Measurements from ENCODE around the gene FOXO3.
"Not testable (repeated sequence)": the region's sequence is repeated elsewhere in the genome, so short reads cannot be mapped to it uniquely, and the experiment has no call there.

FOXO3 gene

DNA sequence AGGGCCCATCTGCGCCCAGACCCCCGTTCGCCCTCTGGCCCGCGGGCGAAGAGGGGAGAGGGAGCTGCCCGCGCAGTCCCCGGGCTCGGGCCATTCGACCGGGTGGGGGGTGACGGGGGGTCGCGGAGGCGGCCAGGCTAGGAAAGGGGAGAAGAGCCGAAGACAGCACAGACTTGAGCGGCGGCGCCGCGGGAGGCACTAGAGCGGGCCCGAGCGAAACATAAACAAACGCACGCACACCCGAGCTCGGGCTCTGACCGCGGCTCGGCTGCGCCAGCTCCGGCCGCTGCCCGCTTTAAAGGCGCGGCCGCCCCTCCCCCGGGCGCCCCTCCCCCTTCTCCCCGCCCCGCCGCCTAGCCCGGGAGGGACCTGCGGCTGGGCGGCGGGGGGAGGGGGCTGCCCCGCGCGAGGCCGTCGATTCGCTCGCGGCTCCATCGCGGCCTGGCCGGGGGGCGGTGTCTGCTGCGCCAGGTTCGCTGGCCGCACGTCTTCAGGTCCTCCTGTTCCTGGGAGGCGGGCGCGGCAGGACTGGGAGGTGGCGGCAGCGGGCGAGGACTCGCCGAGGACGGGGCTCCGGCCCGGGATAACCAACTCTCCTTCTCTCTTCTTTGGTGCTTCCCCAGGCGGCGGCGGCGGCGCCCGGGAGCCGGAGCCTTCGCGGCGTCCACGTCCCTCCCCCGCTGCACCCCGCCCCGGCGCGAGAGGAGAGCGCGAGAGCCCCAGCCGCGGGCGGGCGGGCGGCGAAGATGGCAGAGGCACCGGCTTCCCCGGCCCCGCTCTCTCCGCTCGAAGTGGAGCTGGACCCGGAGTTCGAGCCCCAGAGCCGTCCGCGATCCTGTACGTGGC lies at the start of gene FOXO3:
Gene FOXO3, plus strand, starts transcription at position 455 of the 846 bp plus-strand sequence. Its CDS starts 292 bp downstream, at position 747.
- peak; percentile 72 for DNase-seq

DNA sequence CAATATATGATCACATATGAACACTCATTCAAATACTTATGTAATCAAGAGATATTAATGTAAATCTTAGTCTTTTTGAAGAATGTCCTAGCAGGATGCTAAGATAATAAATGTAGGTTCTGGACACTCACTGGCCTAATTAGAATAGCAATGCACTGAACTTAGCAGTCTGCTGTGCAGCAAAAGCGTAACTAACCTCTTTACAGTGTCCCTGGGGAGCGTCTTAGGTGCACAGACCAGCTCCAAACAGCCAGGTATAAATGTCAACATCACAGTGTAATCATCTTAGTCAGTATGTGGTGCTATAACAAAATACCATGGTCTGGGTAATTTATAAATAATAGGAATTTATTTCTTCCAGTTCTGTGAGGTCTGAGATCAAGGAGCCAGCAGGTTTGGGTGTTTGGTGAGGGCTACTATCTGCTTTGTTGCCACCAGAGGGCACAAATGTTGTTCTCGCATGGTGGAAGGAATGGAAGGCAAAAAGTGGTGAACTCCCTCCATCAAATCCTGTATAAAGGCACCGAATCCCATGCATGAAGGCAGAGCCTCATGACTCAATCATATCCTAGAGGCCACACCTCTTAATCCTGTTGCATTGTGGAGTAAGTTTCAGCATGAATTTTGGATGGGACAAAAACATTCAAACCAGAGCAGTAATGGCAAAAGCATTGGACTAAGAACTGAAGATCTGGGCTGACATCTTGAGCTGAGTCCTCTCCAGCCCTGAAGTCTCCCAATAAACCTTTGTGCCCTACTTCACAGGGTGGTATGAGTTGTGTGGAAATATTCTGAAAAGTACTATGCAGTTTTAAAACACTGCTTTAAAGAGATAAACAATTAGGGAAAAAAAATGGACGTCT lies 41.8 kb upstream of the FOXO3 start:
- no peak for DNase-seq

DNA sequence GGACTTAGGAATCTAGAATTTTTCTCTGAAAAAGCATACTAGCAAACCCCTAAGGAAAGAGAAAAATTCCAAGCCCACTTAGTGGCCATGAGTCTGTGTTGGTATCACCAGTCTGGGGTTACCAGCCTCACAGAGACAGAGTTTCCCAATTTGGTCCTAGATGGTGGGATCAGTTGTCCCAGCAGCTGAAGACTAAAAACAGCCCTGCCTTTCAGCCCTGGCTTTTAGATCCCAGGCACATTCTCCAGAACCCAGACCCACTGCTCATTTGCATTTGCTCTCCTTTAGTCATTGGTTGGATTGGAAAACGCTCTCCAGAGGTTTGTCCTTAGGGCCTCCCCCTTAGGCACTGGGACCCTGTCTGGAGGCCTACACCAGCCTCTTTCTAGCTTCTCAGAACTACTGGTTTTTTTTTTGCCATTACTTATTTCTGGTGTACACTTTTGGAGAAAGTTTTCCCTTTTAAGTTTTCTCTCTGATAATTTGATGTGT lies 39.1 kb upstream of the FOXO3 start:
- DNase-seq, result no peak

DNA sequence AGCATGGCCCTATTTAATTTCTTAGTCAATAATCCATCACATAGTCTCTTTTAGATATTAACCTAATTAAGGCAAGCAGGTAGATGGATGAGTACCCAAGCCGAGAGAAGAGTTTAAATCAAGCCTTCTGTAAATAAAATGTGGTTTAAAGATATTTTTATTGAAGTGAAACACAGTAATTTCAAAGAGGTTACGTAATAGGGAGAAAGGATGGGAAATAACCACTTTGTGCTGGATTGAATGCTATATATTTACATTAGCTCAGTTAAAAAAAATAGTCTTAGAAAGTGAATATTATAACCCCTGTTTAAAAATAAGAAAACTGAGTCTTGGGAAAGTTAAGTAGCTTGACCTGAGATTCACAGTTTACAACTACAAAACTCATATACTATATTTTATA lies 37.0 kb upstream of the FOXO3 start:
- no peak for DNase-seq

DNA sequence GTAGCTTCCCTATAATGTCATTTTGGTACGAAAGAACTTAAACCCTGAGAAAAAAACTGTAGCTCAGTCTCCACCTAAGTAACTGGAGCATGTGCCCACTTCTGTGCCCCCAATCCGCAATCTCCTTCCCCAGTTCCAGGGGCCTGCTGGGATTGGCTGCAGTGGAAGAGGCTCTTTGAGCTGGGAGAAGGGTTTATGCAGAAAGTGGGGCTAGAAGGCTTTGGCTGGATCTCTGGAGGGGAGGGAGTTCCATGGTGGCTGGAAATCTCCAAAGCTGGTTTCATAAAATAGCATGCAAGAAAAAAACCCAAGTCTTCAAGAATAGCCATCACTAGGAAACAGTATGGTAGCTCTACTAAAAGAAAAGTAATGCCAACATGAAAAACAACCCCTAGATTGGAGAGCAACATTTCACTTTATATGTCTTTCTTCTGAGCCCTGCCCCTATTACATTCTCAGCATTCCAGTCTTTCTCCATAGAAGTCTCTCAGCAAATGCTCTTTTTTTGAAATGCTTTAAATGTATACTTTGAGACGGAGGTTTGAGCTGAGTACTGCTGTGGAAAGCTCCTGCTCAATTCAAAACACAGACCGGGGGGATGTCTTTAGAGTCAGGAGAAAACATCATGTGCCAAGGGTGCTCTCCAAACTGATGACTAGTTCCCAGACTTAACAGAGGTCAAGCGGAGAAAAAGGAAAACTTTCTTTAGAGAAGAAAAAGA lies 36.0 kb upstream of the FOXO3 start:
- no peak for DNase-seq

DNA sequence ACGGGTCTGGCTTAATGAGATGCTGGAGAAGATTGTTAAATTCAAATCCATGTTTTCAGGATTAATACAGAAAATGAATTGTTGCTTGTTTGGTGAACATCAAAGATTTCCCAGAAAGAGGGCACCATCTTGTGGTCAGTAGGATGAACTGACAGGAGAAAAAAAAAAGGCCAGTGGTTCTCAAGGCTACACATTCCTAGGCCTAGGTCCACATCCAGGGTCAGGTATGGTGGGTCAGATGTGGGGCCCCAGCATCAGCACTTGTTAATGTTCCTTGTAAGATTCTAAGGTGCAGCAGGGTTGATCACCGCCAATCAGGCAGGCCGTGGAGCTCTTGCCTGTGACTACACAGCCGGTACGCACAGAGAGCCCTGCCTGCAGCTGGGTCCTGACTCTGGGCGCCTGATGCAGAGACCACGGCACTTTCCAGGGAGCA lies 34.0 kb upstream of the FOXO3 start:
- no peak for DNase-seq

DNA sequence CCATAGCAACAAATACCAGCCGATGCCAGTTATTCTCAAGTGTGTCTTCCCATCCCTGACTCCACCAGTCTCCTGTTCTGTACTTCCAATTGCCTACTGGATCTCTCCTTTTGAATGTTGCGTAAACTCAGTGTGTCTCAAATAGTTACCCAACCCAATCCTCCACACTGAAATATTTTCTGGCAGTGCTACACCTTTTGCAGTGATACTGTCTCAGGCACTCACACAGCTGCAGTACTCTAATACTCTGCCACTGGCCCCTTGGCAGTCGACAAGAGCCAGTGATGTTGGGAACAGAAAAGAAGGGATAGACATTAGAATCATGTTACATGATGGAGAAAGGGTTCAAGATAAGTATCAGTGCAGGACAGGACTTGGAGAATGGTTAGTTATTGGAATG lies 31.8 kb upstream of the FOXO3 start:
- no peak for DNase-seq

DNA sequence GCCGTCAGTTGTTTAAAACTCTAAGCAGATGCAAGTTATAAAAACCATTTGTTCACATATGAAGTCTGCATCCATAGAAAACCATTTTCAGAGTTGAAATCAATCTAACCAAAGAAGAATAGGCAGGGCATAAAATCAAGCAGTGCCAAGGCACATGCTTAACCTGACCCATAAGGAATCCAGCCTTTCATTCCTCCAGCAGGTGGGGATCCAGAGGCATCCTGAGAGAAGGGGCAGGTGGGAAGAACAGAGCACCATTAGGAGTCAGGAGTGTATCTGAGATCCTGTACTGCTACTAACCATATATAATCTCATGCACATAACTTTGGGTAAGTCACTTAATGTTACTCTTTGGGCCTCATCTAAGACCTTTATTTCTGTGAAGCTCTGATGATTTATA lies 29.4 kb upstream of the FOXO3 start:
- no peak for DNase-seq

DNA sequence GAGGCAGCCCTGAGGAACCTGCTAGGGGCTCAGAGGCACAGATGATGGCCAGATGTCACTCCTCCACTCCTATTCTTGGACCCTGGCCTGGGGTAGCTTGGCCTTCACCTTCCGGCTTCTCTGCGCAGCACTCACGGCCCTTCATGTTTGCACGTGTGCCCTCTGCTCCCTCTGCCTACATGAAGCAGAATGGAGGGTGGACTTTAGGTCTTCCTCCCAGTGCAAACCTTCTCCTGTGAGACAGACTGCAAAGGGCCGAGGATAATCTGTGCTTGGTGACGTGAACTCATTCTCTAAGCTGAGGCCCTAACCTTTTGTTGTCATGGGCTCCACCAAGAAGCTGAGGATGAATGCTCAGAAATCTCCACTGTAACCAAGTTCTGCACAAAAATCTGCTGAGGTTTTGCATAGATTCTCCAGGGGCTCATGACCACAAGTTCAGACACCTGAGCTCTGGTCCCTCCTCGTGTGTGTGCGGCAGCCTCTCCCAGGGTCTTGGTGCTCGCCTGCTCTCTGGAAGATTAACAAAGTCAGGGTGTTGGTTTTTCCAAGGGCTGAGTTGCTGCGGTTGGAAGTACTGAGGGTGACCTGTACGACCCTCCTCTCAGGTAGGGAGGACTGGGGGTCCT lies 25.5 kb upstream of the FOXO3 start:
- no peak for DNase-seq

DNA sequence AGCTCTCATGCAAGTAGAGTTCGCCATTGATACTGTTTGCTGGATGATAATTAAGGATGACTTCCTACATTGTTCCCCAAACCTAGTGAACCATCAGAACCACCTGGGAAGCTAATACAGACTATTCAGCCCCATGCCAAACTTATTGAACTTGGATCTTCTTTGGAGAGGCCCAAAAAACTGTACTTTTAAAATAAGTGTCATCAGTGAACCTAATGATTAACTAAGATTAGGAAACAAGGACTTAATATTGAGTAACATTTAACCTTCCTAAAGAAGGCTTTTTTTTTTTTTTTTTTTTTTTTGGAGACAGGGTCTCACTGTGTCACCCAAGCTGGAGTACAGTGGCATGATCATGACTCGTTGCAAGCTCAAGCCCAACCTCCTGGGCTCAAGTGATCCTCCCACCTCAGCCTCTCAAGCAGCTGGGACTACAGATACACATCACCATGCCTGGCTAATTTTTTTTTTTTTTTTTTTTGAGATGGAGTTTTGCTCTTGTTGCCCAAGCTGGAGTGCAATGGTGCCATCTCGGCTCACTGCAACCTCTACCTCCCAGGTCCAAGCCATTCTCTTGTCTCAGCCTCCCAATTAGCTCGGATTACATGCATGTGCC lies 24.7 kb upstream of the FOXO3 start:
- not testable (repeated sequence) for DNase-seq

DNA sequence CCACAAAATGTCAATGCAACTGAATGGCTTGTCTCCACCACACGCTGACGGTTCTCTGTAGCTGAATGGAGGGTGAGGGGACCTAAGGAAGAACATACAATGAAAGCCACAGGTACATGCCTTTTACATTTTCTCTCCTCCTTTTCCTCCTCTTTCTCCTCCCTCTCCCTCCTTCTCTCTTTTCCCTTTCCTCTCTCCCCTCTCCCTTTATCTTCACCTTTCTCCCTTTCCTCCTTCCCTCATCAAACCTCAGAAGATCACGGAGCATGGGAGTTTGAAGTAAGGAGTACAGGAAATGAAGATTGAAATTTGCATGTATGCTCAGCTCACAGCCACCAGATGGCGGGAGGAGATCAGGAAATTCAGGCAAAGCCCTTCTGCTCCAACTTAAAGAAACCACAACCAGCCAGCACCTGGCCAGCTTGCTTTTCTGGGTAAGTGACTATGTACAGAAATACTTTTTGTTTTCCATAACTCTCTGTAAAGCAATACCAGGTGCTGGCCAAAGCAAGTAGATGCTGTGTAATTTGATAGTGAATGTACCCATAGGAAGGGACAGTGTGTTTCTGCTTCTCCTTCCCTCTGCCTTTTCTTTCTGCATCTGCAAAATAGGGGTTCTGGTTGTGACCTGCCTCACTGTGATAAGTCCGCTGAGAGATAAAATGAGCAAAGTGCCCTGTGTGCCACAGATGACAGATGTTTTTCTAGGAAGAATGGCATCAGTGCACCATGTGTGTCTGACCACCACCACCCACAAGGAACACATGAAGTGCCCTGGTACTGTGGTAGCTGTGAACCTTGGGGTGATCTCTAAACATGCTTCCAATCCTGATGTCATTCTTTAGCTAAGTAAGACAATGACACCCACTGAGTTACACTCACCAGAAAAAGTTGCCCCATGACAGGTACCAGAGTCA lies 18.6 kb upstream of the FOXO3 start:
- peak; percentile 45 for DNase-seq

DNA sequence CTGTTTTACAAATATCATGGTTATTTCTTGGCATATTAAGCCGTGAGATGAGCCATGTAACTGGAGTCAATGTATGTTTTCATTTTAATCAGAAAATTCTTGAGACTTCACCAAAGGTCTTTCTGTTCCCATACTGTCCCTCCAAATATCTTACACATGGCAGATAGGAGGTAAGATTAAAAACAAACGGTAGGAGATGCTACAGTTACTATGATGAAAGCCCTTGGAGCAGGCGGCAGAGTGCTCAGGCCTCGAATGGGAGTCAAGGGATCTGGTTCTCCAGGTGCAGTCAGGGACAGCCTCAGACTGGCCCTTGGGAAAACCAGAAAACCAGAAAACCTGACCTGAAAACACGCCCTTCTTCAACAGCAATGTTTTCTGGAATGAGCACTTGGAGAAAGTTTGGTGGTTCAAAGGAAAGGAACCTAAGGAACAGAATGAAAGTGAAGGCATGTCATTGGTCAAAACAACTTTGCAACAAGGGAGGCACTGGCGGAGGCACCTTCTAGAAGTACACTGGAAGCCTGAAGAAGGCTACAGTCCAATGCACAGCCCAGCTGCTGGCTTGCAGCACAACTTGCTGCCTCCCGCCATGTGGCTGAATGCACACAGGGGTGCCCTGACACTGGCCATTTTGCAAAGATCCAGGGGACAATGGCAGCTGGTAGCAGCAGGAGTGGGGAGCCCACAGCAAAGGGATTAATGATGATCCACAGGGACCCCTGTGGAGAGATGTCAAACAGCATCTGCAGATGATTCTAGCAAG lies 17.4 kb upstream of the FOXO3 start:
- no peak for DNase-seq

DNA sequence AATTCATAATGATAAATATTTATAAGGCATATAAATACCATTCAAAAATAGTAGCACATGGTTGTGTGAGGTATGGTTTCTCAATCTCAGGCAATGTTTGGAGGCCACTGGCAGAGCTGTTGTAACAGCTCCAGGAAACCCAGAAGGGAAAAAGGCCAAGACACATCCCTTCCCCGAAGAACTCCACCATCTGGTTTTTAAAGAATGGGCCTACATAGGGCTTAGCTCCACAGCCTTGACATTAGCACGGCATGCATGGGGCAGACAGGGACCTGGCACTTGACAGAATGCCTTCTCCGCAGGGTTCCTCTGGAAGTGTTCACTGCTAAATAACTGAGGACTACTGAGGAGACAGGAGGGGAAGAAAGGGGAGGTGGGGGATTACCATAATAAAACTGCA lies 16.1 kb upstream of the FOXO3 start:
- no peak for DNase-seq

DNA sequence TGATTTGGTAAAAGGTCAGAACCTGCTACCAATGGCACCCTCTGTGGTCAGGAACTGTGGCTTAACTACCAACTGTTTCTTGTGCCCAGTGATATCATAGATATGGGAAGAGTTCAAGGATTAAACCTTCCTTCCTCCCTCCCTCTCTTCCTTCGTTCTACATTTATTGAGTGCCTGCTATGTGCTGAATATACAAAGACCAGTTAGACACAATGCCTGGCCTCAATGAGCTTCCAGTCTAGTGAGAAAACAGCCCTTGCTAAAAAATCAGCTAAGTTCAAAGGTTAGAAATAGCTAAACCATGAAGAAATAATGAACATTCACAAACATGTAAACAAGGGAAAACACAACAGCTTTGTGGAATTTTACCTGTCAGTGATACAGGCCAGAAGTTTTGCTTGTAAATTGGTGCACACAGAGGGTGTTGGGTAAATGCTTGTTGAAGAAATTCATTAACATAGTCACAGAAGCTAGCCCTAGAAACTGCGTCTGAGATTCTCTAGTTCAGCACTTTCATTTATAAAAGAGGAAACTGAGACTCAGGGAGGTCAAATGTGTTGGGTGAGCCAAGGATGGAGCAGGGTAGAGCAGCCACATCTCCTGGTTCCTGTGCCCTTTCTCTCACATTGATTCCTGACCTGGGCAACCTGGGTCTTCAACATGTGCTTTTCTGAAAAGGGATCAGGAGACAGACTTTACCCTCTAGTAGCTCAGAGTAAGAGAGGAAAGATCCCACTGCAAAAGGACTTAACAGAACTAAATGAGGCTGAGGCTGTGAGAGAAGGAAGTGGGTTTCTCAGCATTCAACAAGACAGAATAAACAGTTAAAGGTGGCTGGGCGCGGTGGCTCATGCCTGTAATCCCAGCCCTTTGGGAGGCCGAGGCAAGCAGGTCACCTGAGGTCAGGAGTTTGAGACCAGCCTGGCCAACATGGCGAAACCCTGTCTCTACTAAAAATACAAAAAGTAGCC lies 14.4 kb upstream of the FOXO3 start:
- DNase-seq, result no peak

DNA sequence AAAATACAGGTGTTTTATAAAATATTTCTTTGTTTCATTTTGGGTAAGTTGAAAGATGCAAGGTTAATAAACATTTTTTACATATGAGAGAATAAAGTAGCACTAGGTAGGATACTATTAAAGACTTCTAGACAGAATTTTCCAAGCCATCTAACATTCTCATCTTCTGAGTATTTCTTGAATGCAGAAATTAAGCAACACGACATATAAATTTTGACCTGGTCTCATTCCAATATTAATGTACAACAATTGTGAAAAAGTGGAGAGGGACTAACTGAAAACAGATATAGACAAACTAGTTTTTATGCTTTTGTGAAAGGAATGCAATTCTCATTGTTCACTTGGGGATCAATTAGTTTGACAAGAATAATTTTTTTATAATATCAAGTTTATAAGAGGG lies 11.5 kb upstream of the FOXO3 start:
- no peak for DNase-seq

DNA sequence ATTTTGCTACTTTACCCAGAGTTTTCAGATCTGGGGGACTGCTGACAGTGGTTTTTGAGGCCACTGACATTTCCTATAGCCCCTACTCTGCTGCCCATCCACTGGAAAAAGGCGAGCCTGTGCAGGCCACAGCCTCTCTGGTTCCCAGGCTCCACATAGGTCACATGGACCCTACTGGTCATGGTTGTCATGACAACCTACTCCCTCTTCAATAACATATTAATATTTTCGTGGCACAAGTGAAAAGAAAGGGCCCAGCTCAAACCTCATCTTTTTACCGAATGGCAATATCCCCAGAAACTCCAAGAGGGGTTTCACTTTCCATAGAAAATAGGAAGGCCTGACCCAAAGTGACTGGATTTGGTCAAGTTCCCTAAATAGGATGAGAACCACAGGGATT lies 11.0 kb upstream of the FOXO3 start:
- no peak for DNase-seq

DNA sequence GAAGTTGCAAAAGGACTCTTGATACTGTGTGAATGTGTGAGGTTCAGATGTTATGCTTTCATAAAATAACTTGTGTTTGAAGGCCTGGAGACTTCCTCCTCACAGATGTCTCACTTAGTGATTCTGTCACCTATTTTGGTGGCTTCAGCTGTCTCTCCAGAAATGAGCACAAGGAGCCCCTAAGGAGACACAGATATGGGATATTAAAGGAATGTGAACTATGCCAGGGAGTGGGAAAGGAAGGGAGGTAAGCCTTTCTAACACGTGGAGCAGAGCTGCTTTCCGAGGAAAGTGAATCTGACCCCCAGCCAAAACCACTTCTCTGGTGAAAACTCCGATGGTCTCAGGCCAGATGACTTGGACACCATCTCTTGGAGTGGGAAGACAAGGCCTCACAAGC lies 10.5 kb upstream of the FOXO3 start:
- DNase-seq, result no peak

DNA sequence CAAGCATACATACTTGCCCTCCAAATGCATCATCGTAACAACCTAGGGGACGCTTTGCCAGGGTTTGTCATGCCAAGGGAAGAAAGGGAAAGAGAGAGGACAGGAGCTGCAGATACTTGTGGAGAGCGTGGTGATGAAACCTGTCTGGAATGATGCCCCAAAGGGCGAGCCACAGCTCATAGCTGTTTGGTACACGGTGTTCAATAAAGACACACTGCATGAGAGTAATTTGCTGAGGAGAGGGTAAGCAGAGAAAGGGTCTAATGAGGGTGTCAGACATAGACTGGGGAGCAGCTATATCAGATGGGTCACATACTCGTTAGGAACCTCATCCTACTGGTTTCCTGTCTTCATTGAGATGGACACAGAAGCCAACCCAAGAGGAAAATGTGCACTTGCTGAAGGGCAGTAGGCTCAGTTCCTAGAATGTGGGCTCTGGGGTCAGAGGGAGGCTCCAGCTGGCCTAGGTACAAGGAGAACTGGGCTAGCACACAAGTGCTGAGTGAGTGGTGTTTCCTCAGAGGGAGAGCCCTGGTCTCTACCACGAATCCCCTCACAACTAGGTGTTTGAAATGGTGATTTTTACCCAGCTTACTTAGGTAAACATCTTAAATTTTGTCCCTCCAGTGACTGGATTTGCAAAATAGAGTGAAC lies 5.2 kb upstream of the FOXO3 start:
- DNase-seq, result no peak

All from T1000 (cell line).